ENCODE data around the gene VPS4A.

VPS4A gene

DNA sequence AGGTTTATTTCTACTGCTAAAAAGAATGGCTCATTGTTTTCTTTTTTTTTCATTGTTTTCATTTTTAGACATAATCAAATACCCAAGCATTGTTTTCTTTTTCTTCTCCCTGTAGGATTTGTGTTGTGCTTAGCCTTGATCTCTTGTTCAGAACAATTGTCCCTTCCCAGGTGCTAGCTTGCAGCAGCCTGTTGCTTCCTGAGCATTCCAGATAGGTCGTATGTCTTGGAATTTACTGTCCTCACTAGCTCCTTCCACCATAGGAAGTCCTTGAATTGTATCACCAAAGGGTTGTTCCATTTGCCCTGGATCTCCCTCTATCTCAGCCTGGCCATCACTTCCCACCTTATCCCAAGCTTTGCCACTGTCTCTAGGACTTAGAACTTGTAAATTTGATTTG, 10.0 kb upstream of the VPS4A start:
- H3K9me3 ChIP-seq (ENCODE audit: insufficient read depth, low read depth, low read length) = no peaks in the 10 kb centered on the region
- H3K36me3 ChIP-seq (ENCODE audit: insufficient read depth, low read length) = peaks cover 7% of the 10 kb centered on the region; the same call in 1 of the 2 replicates
- no peaks in the 10 kb centered on the region for H3K9me2 ChIP-seq (replicated peaks; ENCODE audit: low read depth, low read length)
- H3K4me3 ChIP-seq (ENCODE audit: low read length, poor library complexity, severe bottlenecking) = no peak overlapping the region
- H3K4me2 ChIP-seq (ENCODE audit: low read depth, low read length, poor library complexity, severe bottlenecking) = no peak overlapping the region
- no peak overlapping the region for H2AFZ ChIP-seq (ENCODE audit: low read length)
- H3K9ac ChIP-seq (ENCODE audit: low read depth, low read length, poor library complexity, severe bottlenecking) = no peak overlapping the region
- no peaks in the 10 kb centered on the region for H3F3A ChIP-seq (ENCODE audit: low read depth)
- no peaks in the 10 kb centered on the region for H3K4me1 ChIP-seq (ENCODE audit: insufficient read depth, low read length, poor library complexity, severe bottlenecking)
- H4K20me1 ChIP-seq (ENCODE audit: insufficient read depth, low read length, poor library complexity, severe bottlenecking) = no peaks in the 10 kb centered on the region
- no peaks in the 10 kb centered on the region for H3K27me3 ChIP-seq (ENCODE audit: insufficient read depth, low read length, poor library complexity, severe bottlenecking)
- H3K79me2 ChIP-seq (ENCODE audit: insufficient read depth, low read length) = no peaks in the 10 kb centered on the region
- no peak for TF ChIP-seq EZH2phosphoT487 (IDR thresholded peaks at IDR 0.05; ENCODE audit: borderline replicate concordance)
- TF ChIP-seq, protein P1, sequence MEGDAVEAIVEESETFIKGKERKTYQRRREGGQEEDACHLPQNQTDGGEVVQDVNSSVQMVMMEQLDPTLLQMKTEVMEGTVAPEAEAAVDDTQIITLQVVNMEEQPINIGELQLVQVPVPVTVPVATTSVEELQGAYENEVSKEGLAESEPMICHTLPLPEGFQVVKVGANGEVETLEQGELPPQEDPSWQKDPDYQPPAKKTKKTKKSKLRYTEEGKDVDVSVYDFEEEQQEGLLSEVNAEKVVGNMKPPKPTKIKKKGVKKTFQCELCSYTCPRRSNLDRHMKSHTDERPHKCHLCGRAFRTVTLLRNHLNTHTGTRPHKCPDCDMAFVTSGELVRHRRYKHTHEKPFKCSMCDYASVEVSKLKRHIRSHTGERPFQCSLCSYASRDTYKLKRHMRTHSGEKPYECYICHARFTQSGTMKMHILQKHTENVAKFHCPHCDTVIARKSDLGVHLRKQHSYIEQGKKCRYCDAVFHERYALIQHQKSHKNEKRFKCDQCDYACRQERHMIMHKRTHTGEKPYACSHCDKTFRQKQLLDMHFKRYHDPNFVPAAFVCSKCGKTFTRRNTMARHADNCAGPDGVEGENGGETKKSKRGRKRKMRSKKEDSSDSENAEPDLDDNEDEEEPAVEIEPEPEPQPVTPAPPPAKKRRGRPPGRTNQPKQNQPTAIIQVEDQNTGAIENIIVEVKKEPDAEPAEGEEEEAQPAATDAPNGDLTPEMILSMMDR (conservative IDR thresholded peaks at IDR 0.05; ENCODE audit: low read length) = no peak

DNA sequence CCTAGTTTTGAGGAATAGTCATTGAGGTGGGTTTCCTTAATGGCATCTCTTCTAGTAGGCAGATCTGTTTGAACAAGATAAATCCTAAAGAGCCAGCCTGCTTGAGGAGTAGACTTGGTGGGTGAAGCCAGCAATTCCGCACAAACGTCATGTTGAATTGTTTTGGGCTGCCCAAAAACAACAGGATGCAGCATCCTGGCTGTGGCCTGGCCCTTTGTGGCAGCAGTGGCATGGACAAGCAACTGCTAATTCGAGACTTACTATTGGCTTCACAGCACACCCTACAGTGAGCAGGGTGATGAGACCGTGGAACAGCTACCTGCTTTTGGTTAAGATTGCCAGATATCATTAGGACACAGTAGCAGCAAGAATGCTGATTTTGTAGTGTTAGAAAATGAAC, 9.3 kb upstream of the VPS4A start:
- Histone ChIP-seq H3K9me2 (replicated peaks; ENCODE audit: low read depth, low read length) (no peaks in the 10 kb centered on the region), H3F3A (ENCODE audit: low read depth) (no peaks in the 10 kb centered on the region), H3K27me3 (ENCODE audit: insufficient read depth, low read length, poor library complexity, severe bottlenecking) (no peaks in the 10 kb centered on the region), H3K9ac (ENCODE audit: low read depth, low read length, poor library complexity, severe bottlenecking) (no peak overlapping the region), H4K20me1 (ENCODE audit: insufficient read depth, low read length, poor library complexity, severe bottlenecking) (no peaks in the 10 kb centered on the region), H3K4me1 (ENCODE audit: insufficient read depth, low read length, poor library complexity, severe bottlenecking) (no peaks in the 10 kb centered on the region), H3K9me3 (ENCODE audit: insufficient read depth, low read depth, low read length) (no peaks in the 10 kb centered on the region), H3K4me3 (ENCODE audit: low read length, poor library complexity, severe bottlenecking) (no peak overlapping the region), H3K4me2 (ENCODE audit: low read depth, low read length, poor library complexity, severe bottlenecking) (no peak overlapping the region), H2AFZ (ENCODE audit: low read length) (no peak overlapping the region), H3K36me3 (ENCODE audit: insufficient read depth, low read length) (peaks cover 7% of the 10 kb centered on the region; the same call in 1 of the 2 replicates), H3K79me2 (ENCODE audit: insufficient read depth, low read length) (no peaks in the 10 kb centered on the region)
- TF ChIP-seq, protein P1 (conservative IDR thresholded peaks at IDR 0.05; ENCODE audit: low read length) = no peak
- no peak for TF ChIP-seq EZH2phosphoT487 (IDR thresholded peaks at IDR 0.05; ENCODE audit: borderline replicate concordance)

DNA sequence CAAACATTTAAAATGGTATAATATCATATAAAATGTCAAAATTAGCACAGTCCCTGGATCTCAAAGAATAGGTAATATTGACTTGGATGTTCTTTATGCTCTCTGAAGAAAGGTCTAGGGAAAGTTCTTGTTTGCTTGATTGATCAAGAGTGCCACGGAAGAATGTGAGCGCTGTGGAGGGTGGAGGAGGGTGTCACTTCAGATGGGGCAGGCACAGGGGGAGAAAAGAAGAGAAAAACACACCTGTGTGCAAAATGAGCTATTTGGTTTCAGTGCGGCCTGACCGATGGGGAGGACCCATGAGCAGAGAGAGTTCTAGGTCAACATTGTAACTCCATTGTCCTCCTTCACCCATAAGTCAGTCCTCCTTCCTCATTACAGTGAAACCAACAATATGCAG, 8.8 kb upstream of the VPS4A start:
- no peaks in the 10 kb centered on the region for H3K79me2 ChIP-seq (ENCODE audit: insufficient read depth, low read length)
- H3K4me3 ChIP-seq (ENCODE audit: low read length, poor library complexity, severe bottlenecking) = no peak overlapping the region

More for the DNA sequence above, 8.8 kb upstream of the VPS4A start:
- TF ChIP-seq, protein P1 (conservative IDR thresholded peaks at IDR 0.05; ENCODE audit: low read length) = no peak
- TF ChIP-seq EZH2phosphoT487 (IDR thresholded peaks at IDR 0.05; ENCODE audit: borderline replicate concordance) = no peak
- Histone ChIP-seq H2AFZ (ENCODE audit: low read length) (no peak overlapping the region), H3K9me2 (replicated peaks; ENCODE audit: low read depth, low read length) (no peaks in the 10 kb centered on the region), H3F3A (ENCODE audit: low read depth) (no peaks in the 10 kb centered on the region), H3K4me2 (ENCODE audit: low read depth, low read length, poor library complexity, severe bottlenecking) (no peak overlapping the region), H3K9ac (ENCODE audit: low read depth, low read length, poor library complexity, severe bottlenecking) (no peak overlapping the region), H3K4me1 (ENCODE audit: insufficient read depth, low read length, poor library complexity, severe bottlenecking) (no peaks in the 10 kb centered on the region), H3K27me3 (ENCODE audit: insufficient read depth, low read length, poor library complexity, severe bottlenecking) (no peaks in the 10 kb centered on the region), H4K20me1 (ENCODE audit: insufficient read depth, low read length, poor library complexity, severe bottlenecking) (no peaks in the 10 kb centered on the region), H3K9me3 (ENCODE audit: insufficient read depth, low read depth, low read length) (no peaks in the 10 kb centered on the region), H3K36me3 (ENCODE audit: insufficient read depth, low read length) (peaks cover 7% of the 10 kb centered on the region; the same call in 1 of the 2 replicates)

Measured in Loucy (cell line).